Suprapubic skin (tissue), 3 donors: ENCODE measurements around the gene FNBP1L.

Experiments used
- POLR2AphosphoS5 ChIP-seq, 3 donors: sonication (generic); formaldehyde crosslinking; IDR thresholded peaks; one replicate each; pipeline ENCODE4 v1.6.1; 2017; ENCODE audit warnings: antibody characterized with exemption in 3 of 3
- TF ChIP-seq, protein P1 (sequence below), 2 donors: fragments of 200-600 bp in 1 of 2; fragments of 450-650 bp in 1 of 2; sonication (generic) in 1 of 2; IDR thresholded peaks; one replicate each; pipeline ENCODE4 v1.5.1; 2016 to 2019; ENCODE audit warnings: antibody characterized with exemption in 2 of 2, mild to moderate bottlenecking in 1 of 2, moderate library complexity in 1 of 2

DNA sequence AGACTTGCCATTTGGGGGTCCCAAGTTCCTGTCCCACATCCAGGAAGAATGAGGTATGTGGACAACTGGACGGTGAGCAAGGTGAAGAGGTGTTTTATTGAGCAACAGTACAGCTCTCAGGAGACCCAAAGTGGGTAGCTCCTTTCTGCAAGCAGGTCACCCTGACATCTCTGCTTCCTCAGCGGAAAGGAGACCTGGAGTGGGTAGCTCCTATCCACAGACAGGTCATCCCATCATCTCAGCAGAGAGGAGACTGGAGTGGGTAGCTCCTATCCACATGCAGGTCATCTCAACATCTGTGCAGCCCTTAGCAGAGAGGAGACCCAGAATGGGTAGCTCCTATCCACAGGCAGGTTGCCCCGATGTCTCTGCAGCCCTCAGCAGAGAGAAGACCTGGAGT lies 13.8 kb upstream of the FNBP1L start:
- TF ChIP-seq, protein P1, sequence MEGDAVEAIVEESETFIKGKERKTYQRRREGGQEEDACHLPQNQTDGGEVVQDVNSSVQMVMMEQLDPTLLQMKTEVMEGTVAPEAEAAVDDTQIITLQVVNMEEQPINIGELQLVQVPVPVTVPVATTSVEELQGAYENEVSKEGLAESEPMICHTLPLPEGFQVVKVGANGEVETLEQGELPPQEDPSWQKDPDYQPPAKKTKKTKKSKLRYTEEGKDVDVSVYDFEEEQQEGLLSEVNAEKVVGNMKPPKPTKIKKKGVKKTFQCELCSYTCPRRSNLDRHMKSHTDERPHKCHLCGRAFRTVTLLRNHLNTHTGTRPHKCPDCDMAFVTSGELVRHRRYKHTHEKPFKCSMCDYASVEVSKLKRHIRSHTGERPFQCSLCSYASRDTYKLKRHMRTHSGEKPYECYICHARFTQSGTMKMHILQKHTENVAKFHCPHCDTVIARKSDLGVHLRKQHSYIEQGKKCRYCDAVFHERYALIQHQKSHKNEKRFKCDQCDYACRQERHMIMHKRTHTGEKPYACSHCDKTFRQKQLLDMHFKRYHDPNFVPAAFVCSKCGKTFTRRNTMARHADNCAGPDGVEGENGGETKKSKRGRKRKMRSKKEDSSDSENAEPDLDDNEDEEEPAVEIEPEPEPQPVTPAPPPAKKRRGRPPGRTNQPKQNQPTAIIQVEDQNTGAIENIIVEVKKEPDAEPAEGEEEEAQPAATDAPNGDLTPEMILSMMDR (IDR thresholded peaks at IDR 0.05): no peak
- no peak for TF ChIP-seq POLR2AphosphoS5 (IDR thresholded peaks at IDR 0.05)
